Measurements from ENCODE around the gene SMIM30.
"Not testable (repeated sequence)": the region's sequence is repeated elsewhere in the genome, so short reads cannot be mapped to it uniquely, and the experiment has no call there.

SMIM30 gene, protein sequence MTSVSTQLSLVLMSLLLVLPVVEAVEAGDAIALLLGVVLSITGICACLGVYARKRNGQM

DNA sequence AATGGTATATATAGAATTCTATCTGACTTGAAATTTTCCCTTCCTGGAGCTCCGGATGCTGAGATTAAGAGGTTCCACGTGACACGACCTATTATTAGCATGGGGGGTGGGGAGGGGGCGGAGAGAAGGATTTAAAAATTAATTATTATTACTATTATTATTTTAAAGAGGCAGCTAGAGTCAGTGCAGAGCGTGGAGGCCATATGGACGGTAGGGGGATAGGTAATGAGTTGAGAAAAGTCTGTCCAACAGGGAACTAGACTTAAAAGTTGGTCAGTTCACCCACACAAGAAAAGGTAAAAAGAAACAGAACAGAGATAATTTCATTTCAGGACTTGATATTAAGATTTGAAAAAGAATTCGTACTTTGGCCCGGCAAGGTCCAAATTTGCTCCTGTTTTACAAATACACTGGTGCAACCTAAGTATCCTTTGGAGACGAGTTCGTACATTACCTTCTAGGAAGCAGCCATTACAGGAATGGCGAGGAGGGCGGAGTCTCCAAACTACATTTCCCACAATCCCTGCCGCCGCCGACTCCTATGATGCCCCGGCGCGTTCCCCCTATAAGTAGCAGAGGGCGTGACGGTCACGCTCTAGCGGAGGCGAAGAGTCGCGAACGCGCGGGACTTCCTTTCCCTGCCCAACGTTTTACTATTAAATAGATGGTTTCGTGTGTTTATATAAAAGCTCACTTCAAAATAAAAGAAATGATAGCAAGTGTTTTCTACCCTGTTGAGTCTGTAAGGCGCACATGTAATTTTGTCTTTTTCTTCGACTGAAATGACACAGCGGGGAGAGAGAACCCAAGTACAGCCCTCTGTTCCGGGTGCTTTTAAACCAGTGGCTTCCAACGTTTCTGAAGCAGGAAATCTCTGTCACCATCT is at the start of gene SMIM30:
Gene SMIM30 (minus strand): TSS at position 481 of the 886 bp plus-strand sequence. CDS start 976 bp downstream, outside the sequence.
- peak; percentile 88 for DNase-seq

DNA sequence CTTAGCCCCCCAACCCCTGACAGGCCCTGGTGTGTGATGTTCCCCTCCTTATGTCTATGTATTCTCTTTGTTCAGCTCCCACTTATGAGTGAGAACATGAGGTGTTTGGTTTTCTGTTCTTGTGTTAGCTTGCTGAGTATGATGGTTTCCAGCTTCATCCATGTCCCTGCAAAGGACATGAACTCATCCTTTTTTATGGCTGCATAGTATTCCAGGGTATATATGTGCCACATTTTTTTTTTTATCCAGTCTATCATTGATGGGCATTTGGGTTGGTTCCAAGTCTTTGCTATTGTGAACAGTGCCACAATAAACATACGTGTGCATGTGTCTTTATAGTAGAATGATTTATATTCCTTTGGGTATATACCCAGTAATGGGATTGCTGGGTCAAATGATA is 47.8 kb upstream of the SMIM30 start:
- DNase-seq, result not testable (repeated sequence)

DNA sequence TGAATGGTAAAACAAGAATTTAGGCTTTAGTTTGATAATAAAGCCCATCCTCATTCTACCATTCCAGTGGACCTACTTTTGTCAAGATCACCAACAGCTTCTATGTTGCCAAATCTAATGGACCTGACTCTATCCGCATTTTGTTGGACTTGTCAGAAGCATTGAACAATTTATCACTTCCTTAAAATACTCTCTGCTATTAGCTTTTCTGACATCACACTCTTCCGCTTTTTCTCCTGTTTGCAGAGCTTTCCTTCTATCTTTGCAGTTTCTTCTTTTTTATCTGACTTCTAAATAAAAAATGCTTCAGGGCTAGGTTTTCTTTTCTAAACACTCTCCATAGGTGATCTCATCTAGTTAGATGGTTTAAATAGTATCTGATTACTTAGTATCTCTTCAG is 42.7 kb upstream of the SMIM30 start:
- no peak for DNase-seq

DNA sequence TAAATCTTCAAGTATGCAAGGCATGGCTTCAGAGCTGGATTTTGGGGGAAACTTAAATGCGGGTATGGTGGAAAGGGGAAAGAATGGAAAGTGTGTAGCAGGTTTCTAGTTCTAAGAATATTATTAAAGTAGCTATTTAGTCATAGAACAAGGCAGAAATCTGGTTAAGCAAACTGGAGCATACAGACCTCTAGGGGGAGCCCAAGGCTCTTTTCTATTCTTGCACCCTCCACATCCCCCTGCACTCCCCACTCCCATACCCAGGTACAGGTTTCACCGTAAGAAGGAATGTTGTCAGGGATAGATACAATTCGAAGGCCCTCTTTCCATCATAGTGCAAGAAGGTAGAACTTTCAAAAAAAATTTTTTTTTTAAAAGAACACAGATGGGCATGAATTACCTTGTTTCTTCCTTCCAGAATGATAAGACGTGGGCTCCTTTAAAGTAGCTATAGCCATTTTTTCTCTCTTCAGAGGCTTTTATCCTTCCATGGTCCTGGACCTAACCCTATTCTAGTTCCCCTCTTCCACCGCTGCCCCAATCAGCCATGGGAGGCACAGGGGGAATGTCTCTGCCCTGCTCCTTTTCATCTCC is 41.5 kb upstream of the SMIM30 start:
- peak; percentile 48 for DNase-seq

DNA sequence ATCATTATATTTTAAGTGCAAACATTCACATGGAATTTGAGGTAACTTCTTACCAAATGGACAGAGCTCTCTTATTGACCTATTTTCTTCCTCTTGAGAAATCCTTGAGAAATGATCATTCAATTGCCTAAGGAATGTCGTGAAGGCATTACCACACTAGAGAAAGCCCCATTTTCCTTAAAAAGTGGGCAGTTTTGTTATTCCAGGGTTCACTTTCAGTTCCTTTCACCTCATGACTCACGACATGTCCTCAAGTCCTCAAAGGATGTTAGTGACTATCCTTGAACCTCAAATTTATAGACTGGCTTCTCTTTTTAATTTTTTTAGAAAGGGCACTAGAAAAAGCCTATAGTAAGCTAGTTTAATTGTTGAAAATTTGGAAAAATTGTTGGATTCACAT is 40.4 kb upstream of the SMIM30 start:
- no peak for DNase-seq

DNA sequence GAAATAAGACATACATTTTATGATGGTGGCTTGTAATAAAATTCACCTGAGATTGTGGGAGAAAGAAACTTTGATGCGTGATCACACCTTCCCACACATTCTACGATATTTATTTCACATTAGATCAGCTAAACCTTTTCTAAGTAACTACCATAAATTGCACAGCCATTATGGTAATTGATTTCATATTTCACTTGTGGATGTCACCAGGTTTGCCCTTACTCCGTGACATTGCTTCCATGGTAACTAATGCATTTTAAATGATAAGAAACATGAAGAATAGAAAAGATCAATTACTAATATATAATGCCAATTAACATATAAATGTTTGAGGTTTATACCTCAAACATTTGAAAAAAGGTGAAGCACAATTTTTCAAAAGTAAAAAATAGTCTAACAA is 35.8 kb upstream of the SMIM30 start:
- no peak for DNase-seq

DNA sequence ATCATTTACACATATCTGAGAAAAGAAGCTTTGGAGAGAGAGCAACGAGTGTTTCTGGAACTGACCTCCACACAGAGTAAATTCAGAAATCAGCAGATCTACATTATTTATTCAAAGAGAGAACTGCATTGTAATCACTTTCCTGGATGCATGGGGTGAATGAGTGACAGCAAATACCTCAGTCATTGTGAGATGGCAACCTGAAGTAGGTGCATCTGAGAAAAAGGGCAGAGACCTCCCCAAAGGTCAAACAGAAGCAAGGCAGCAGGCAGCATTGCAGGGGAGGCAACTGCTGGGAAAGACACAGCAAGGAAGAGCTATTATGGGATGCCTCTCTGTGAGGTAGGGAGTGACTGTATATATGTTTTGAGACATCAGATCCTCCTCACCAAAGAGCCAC is 26.5 kb upstream of the SMIM30 start:
- no peak for DNase-seq

DNA sequence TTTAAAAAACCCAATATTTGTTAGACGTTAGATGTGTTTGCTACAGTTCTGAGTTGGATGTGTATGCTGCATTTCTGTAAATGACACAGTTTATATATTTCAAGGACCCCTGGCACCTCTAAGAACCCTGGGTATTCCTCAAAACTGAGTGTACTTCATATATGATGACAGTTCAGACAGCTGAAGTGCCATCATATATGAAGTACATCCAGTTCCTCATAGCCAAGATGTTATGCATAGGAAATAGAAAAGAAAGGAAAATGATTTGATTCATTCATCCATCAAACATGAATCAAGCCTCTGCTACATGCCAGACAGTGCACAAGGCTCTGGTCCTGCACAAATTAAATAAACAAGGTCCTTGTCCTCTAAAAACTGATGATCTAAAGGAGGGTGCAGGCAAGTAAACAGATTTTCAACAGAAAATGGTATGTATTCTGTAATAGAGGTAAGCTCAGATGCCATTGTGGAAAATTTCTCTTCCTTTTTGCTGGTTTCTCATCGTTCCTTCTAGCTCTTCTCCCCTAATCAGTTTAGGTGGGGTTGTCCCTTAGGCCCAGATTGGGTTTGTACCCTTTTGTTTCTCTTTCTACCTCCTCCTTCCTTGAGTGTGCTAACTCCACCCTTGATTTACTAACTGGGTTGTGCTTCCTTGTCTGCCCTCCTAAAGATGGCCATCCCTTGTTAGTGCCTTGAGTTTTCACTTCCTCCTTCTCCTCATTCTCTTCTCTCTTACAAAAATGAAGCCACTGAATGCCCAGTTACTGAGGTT is 25.3 kb upstream of the SMIM30 start:
- DNase-seq, result no peak

DNA sequence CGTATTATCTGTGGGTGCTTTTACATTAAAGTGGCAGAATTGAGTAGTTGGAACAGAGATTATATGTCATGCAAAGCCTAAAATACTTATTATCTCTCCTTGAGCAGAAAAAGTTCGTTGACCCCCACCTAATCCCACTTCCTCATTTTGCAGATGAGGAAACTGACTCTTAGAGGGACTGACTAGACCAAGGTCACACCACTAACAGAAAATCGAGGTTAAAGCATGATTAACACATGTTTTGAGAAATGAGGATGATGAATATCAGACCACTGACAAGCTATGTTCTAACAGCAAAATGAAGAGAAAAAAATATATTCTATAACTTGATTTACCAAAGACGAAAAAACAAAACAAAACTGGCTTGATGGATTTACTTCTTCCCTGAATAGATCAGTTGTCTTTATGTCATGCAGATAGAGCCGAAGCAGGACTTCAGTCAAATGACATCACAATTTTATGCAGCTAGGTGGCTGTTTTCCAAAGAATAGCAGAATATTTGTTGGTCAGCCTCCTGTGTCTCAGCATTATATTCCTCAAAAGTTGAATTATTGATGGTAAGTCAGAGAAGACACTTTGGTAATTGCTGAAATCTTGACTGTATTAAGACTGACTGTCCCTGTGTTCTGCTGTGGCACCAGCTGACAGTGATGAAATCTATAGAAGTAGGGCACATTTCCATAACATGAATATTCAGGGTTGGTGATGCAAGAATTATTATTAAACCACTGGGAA is 24.2 kb upstream of the SMIM30 start:
- DNase-seq, result no peak

DNA sequence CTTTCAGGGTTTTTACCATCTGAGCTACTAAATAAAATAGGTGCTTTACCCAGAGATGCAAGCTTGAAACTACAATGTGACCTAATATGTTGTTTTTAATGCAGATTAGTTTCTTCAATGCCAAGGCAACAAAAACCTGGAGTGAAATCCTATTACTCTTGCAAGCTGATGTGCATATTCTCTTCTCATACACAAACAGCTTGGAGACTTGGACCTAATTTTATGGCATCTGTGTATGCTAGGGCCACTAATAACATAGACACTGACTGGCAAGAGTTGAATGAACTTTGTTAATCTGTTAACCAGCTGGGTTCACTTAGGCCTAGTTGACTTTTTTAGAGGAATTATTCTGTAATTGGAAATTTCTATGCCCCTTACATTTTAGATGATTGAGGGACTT is 23.4 kb upstream of the SMIM30 start:
- no peak for DNase-seq

DNA sequence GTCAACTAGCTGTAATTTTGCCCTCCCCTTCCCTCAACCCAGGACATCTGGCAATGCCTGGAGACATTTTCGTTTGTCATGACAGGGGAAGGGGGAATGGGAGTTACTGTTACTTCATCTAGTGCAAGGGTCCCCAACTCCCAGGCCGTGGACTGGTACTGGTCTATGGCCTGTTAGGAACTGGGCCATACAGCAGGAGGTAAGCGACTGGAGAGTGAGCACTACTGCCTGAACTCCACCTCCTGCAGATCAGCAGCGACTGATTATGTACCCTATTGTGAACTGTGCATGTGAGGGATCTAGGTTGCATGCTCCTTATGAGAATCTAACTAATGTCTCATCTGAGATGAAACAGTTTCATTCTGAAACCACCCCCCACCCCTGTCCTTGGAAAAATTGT is 22.6 kb upstream of the SMIM30 start:
- no peak for DNase-seq

DNA sequence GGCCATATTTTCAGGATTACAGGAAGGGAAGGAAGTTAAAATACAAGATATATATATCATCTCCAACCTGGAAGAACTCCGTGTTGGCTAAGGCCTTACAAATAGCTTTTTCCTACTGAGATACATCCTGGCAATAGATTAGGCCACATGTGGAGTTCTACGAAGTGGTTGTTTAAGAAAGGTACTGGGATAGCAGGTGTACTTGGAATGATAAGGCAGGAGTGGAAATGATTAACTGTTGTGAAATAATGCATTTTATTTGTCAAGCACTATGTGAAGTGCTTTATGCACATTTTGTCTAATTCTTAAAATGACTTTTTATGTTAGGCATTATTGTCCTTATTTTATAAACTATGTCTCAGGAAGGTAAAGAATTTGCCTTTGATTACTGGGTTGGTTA is 18.9 kb upstream of the SMIM30 start:
- no peak for DNase-seq

DNA sequence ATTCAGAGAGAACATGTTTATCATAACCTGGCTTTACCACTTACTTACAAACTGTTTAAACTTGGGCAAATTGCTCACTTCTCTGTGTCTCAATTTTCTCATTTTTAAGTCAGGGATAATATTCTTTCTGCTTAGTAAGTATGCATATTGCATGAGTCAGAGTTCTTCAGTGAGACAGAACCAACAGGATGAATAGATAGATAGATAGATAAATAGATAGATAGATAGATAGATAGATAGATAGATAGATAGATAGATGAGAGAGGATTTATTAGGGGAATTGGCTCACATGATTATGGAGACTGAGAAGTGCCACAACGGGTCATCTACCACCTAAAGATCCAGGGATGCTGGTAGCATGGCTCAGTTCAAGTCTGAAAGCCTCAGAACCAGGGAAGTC is 15.7 kb upstream of the SMIM30 start:
- DNase-seq, result no peak

DNA sequence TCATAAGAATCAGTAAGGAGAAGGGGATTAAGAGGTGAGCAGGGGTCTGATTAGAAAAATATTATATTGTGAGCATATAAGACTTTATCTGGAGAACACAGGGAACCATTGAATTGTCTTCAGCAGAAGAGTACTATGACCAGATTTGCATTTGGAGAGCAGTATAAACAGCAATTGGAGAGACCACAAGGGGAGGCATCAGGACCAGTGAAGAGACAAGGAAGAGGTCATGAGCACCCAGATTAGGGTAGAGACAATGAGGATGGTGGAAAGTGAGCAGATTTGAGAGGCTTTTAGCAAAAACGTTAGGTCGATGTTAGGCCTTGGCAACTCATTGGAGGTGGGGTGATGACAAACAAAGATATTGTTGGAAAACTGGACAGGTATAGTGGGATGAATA is 13.0 kb upstream of the SMIM30 start:
- no peak for DNase-seq

DNA sequence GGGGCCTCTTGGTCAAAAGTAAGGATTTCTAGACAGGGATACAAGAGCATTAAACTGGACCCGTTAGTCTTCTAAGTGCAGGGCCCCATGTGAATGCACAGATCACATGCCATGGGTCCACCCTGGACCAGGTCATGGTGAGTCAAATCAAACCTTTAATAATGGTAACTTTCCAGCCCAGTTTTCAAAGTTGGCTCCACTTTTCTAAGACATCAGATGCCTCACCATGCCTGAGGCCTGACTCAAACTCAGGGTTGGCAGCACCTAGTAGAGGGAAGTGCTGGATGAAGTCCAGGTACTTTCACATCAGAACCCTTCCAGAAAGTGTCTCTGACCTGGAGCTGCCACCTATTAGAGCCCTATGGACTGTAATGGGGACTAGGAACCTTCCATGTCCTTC is 9.7 kb upstream of the SMIM30 start:
- DNase-seq, result no peak

DNA sequence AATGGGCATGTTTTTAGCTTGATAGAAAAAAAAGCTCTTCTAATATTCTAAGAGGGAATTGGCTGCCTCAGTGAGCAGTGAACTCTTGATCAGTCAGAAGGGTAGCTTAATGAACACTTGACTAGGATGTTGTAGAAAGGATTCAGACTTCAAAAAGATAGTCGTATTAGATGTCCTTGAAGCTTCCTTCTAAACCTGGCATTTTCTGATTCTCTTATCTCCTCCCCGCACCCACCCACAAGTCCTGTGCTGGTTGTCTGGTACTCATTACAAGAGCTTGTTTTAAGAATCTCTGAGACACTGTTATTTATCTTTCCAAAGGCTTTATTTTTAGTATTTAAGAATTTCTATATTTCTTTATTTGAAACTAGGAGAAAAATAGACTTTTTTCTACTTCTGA is 7.4 kb upstream of the SMIM30 start:
- no peak for DNase-seq

DNA sequence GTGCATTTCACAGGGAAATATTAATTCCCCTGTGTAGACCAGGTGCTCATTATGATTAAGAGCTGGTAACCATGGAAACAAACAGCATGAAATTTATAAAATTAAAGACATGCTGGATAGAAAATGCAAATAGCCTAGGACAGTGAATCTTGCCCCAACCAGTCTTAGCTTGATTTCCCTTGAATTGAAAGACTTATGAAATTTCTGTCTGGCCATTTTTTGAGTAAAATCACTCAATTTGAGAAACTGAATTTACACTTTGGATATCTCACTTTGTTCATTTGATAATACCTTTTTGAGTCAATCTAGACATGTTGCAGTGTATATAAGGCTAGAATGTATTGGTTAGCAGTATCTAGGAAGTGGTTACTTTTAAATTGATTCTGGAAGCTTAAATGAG is 4.4 kb upstream of the SMIM30 start:
- DNase-seq, result no peak

DNA sequence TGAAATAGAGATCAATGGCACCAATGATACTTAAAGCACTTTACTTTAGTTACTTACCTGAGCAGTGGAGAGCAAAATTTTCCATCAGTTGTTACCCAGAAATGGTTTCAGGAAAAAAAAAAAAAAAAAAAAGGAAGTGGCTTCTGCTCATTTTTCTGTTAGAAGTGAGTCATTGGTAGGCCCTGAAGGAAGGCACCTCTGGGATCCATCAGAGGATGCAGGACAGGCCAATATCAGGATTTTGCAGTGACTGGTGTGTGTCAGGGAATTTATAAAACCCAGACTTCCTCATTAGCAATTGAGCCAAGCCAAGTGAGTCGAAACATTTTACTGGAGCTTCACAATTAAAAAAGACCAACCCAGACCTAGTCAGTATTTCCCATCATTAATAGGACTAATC is 2.3 kb upstream of the SMIM30 start:
- no peak for DNase-seq

DNA sequence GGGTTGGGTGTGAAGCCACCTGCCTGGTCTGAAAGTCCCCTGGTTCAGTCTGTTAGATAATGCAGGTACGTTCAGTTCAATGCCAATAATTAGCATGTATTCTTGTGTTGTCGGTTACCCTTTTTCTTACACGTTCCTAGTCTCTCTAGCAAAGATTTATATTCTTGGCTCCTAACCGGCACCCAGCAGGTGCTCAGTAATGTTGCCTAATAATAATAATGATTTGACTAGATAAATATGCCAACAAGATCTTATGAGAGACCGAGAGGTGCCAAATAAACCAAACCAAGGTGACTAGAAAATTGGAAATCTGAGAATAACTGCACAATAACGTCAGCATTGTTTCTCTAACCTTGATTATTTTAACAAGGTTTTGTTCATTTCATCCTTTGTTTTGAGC is 1.1 kb upstream of the SMIM30 start:
- DNase-seq, result no peak

DNA sequence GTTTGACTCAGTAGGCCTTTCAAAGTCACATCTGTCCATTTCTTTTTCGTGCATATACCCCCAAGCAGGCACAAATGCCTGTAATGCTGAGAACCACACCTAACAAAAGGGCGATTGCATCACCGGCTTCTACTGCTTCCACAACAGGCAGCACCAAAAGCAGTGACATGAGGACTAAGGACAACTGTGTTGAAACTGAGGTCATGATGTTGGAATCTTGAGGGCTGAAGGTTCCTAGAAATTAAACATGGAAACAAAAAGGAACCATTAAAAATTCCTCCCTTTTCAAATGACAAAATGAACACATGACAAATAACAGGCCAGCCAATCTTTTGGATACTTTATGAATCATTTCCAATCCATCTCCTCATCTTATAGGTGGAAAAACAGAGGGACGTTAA is 980 bp downstream of the SMIM30 start:
- DNase-seq, result not testable (repeated sequence)

DNA sequence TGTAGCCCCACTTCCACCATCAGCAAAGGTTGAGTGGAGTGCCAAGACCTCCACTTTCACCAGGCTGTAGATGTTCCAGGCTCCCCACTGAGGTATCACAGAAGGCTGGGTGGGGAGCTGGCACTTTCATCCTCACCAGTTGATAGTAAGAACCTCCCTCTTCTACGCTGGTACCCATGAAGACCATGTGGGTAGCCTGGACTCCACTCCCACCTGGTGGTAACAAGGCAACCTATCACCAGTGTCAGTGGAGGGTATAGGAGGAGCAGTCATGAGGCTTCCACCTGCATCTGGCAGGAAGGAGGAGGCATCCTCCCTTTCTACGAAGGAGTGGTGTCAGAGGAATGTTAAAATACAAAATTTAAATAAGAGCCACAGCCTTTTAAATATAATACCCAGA is 4.4 kb downstream of the SMIM30 start:
- no peak for DNase-seq

DNA sequence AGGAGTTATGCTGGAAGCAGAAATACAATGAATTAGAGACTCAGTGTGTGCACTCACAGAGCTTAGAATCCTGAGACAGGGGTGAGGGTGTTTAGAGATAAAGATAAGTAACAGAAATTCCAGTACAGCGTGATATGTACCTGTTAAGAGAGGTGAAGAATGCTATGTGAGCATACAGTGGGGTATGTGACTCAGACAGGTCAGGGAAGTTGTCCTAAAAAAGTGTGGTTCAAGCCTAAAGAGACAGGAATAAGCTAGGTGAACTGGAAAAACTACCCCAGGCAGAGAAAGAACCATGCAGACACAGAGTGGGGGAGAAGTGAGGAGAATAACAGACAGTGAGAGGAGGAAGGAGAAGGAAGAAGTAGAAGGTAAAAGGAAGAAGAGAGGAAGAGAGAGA is 8.6 kb downstream of the SMIM30 start:
- no peak for DNase-seq

DNA sequence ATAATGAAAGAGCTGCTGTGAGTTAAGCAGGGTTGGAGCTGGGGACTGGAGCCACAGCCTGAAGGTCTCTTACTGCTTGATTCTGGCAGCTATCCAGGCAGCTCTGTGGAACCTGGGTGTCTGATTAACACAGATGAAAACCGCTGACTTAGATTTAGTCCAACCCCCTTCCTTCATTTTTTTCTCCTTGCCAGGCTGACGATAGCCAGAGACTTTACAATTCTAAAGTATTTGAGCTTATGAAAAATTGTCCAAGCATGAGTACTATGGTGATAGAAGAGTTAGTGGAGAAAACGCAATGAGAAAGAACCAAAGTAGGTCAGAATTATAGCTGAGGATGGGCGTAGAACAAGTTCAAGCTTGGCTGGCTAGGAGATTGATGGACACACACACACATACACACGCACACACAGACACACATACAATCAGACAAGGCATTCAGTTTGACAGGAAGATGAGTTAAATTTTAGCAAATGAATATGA is 18.2 kb downstream of the SMIM30 start:
- DNase-seq, result peak; percentile 14

Measured in NCI-H2171 treated with DMSO at 0.1 percent for 48 hours (cell line).